ENCODE data around the gene PCP4L1.
A peak's percentile ranks its signal among the peaks of the same experiment; 100 is the strongest.

PCP4L1 gene

GRCh38 chr1:161324020-161324419, 65.5 kb downstream of the PCP4L1 start:
- ATAC-seq (ENCODE audit: low read depth), result no peak
- Histone ChIP-seq H3K27me3 (ENCODE audit: insufficient read depth, poor library complexity, severe bottlenecking) (no peaks in the 10 kb centered on the region), H3K9me3 (ENCODE audit: severe bottlenecking) (no peaks in the 10 kb centered on the region), H3K4me1 (ENCODE audit: insufficient read depth, poor library complexity, severe bottlenecking) (no peaks in the 10 kb centered on the region), H3K27ac (ENCODE audit: poor library complexity, severe bottlenecking) (no peak overlapping the region), H3K4me3 (ENCODE audit: severe bottlenecking) (no peak overlapping the region), H3K36me3 (ENCODE audit: low read depth) (peaks cover 69% of the 10 kb centered on the region)
- TF ChIP-seq CTCF (IDR thresholded peaks at IDR 0.05; ENCODE audit: poor library complexity, severe bottlenecking), result no peak
- DNase-seq (ENCODE audit: low spot score), result no peak

- Histone ChIP-seq H3K9me3 (ENCODE audit: severe bottlenecking) (no peaks in the 10 kb centered on the region), H3K4me3 (ENCODE audit: severe bottlenecking) (no peak overlapping the region), H3K36me3 (ENCODE audit: low read depth) (peaks cover 90% of the 10 kb centered on the region), H3K4me1 (ENCODE audit: insufficient read depth, poor library complexity, severe bottlenecking) (no peaks in the 10 kb centered on the region), H3K27ac (ENCODE audit: poor library complexity, severe bottlenecking) (no peak overlapping the region), H3K27me3 (ENCODE audit: insufficient read depth, poor library complexity, severe bottlenecking) (no peaks in the 10 kb centered on the region)
- ATAC-seq (ENCODE audit: low read depth) (peak; percentile 49; the same call in 1 of the 3 replicates), DNase-seq (ENCODE audit: low spot score) (no peak)
- no peak for TF ChIP-seq CTCF (IDR thresholded peaks at IDR 0.05; ENCODE audit: poor library complexity, severe bottlenecking)
Measured at GRCh38 chr1:161330346-161330745, 71.8 kb downstream of the PCP4L1 start.

- Histone ChIP-seq H3K36me3 (ENCODE audit: low read depth) (peaks cover 83% of the 10 kb centered on the region), H3K9me3 (ENCODE audit: severe bottlenecking) (no peaks in the 10 kb centered on the region), H3K4me3 (ENCODE audit: severe bottlenecking) (no peak overlapping the region), H3K4me1 (ENCODE audit: insufficient read depth, poor library complexity, severe bottlenecking) (no peaks in the 10 kb centered on the region), H3K27ac (ENCODE audit: poor library complexity, severe bottlenecking) (no peak overlapping the region), H3K27me3 (ENCODE audit: insufficient read depth, poor library complexity, severe bottlenecking) (no peaks in the 10 kb centered on the region)
- no peak for TF ChIP-seq CTCF (IDR thresholded peaks at IDR 0.05; ENCODE audit: poor library complexity, severe bottlenecking)
- DNase-seq (ENCODE audit: low spot score), result no peak
- no peak for ATAC-seq (ENCODE audit: low read depth)
Measured at GRCh38 chr1:161333166-161333565, 74.6 kb downstream of the PCP4L1 start.

All from RWPE2 (cell line).